Right forelimb (tissue), 1 donor: Measurements from ENCODE around the gene PPP1R12B.
"Not testable (repeated sequence)": the region's sequence is repeated elsewhere in the genome, so short reads cannot be mapped to it uniquely, and the experiment has no call there.

Source experiments
- DNase-seq: peaks from one replicate; pipeline ENCODE4 v3.0.0-alpha.2; 2018

Gene PPP1R12B

DNA sequence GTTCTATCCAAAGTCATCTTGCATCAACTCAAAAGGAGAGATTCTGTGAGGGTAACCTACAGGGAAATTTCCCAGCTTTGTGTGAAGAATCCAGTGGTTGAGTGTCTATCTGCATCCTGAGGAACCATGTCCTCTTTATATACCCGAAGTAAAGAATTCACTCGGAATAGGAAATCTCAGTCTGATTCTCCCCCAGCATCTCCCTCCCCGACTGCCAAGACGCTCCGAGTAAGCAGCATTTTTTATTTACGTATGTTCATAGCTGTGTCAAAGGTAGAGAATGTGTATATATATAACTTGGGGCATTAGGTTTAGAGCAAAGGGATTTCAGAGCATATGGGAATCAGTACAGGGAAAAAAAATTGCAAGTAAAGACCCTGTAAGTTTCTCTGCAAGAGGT lies 191.5 kb downstream of the PPP1R12B start:
- no peak for DNase-seq

DNA sequence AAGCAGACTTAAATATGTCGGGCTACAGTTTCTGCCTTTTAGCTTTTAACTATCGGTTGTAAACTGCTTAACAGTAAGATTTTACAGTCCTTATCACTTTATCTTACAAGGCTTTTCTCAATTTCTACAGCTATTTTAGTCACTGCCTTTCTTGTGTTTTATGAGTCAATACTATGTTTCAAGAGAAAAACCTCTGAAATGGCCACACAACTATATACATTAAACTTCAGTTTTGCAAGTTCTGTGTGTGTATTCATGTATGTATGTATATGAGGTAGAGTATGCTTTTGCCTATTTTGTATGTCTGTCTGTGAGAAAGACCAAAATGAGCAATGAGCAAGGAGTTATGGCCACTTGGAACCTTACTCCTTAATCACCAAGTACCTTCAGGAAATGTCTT lies 191.9 kb downstream of the PPP1R12B start:
- DNase-seq, result no peak

DNA sequence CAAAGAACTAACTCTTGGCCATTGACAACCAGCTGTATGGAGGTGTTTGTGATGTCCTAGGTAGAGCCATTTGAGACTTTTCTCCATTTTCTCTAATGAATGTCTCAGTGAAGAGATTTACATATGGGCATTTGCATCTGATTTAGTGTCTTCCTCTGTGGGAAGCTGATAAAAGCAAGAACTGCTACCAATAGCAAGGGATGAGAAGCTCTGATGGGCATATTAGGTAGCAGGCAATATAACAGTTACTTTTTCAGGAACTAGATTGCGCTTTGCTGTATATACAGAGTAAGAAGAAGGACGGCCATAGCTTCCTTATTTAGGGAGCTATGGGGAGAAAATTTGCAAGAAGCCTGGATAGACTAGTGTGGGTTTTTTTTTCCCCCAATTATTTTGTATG lies 192.4 kb downstream of the PPP1R12B start:
- not testable (repeated sequence) for DNase-seq

DNA sequence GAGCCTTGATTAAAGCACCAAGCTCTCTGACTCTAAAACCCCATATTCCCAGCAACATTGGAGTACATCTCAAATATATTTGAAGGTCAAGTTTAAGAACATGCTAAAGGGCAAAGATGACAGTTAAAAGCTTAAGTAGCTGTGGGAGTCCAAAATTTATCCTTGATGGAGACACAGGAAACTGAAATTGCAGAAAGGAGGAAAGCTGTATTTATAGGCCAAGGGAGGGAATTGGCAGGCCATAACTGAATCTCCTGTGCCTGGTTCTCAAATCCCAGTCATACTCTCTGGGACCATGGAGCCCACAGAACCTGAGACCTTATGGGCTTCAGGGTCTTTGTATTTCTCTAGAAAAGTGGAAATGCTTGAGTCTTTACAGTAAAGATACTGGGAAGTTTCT lies 193.9 kb downstream of the PPP1R12B start:
- not testable (repeated sequence) for DNase-seq

- DNase-seq, result not testable (repeated sequence)
Measured at GRCh38 chr1:202543537-202543936, 195.0 kb downstream of the PPP1R12B start.

DNA sequence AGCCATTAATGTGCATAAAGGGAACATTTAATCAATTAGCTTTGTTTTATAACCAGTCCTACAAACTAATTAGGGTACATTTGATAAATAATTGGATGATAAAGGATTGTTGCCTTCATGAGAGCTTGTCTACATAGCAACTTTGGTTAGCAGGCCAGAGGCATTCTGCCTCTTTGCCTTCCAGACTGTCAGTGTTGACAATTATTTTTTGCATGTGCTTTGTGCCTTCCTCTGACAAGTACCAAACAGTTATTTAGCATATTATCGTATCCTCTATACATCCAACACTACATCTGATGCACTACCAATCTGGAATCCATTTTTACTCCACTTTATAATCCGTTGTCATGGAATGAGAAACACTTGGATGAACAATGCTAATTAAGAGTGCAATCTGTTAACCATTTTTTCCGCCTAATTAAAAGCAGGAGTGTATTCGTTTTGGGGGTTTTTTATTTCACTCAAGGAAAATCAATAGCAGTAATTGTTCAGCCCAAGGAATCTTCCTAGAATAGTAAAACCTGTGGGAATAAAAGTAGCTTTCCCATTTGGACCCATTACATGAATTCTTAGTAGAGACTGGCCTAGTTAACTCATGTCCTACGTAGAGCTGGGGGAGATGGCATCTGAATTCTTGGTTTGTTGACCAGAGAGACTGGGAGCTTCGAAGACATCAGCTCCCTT lies 196.4 kb downstream of the PPP1R12B start:
- DNase-seq, result not testable (repeated sequence)

DNA sequence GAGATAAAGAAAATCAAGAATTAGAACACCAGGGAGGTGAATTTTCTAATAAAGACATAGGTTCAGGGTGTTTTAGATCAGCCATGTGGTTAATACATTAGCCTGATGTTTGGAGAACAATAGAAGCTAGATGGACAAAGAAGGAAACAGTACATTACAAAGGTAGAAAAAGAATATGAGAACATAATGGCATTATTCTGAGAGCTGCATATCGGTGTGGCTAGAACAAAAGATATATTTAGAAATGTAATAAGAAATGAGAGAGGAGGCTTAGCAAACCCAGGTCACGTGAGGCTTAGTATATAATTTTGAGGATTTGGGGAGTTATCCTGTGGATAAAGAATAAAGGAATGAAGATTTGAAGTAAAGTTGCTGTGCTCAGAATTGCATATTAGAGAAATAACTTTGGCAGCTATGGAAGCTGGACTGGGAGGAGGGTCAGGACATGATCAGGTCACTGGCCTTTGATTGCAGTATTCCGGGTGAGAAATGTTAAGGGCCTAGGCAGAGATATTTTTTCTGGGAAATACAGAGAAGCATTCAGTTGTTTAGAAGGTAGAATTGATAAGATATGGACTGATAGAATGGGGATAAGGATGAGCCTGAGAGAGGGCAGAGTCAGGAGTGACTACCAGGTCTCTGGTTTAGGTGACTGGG lies 197.3 kb downstream of the PPP1R12B start:
- DNase-seq, result not testable (repeated sequence)

- DNase-seq, result not testable (repeated sequence)
Measured at GRCh38 chr1:202546377-202546776, 197.9 kb downstream of the PPP1R12B start.

- DNase-seq, result not testable (repeated sequence)
Measured at GRCh38 chr1:202546796-202547195, 198.3 kb downstream of the PPP1R12B start.

GRCh38 chr1:202547215-202547614 lies 198.7 kb downstream of the PPP1R12B start:
- DNase-seq, result no peak

DNA sequence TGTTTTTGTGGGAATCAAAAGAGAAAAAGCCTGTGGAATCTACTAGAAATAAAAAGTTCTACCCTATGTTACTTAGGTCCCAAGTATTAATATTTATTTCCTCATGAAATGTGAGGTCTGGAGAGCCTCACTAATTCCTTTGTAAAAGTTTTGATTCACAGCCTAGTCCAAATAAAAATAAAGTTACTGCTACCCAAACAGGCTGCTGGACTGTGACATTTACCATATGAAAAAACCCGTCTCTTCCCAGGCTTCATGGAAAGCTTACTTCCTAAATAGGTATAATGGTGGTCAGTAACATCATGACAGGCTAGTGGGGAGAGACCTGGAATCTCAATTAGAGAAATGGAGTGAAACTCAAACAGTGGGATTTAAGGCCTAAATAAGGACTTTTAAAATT lies 201.6 kb downstream of the PPP1R12B start:
- not testable (repeated sequence) for DNase-seq

- DNase-seq, result no peak
Measured at GRCh38 chr1:202551683-202552082, 203.2 kb downstream of the PPP1R12B start.

DNA sequence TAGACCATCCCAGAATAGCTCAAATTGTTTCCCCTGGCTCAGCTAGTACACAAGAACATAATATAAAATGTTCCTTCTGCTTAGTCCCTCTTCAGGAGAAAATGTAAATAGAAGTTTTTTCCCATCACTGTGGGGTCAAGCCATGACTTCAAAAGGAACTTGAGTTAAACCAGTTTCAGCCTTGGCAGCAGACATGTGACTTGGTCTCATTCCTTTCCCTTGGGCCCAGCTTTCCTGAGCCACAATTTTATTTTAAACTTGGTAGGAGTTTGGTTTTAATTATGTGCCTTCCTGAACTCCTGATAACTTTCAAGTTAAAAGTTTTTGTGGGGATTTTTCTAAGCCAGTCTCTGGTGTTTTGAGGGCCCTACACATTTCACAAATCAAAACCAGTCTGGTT lies 204.1 kb downstream of the PPP1R12B start:
- not testable (repeated sequence) for DNase-seq

DNA sequence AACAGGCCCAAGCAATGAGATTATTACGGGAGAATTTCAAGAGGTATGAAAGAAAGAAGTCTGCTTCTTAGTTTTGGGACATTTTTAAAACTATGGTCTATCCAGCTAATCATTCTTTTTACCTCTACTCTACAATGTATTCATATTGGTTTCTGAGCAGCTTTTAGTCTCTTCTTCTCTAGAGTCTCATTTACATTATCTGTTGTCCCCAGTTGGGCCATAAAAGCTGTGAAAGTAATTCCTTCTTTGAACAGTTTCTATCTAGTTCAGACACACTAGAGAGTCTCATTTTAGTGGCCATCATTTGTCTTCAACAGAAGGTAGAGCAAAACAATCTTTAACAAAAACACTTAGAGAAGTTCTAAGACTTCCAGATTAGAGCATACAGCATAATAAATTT lies 204.6 kb downstream of the PPP1R12B start:
- not testable (repeated sequence) for DNase-seq

DNA sequence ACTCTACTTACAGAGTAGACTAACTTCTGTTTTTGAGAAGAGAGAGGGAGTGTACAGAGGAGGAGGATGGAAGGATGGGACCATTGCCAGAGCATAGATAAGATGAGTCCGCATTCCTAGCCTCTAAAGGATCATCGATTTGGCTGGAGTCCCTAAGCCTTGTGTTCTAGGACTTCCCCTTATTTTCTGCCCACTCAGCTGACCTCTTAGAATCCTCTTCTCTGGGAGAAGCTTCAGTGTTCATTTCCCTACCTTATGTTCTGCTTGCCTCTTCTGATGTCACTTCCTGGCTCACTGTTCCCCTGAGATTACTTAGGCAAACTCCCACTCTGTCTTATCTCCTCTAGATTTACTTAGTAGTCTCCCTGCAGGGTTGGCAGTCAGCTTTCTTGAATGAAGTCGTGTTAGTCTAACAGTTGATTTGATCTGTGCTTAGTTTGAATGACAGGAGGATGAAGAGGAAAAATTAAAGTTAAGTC lies 205.1 kb downstream of the PPP1R12B start:
- no peak for DNase-seq

- not testable (repeated sequence) for DNase-seq
Measured at GRCh38 chr1:202554619-202555018, 206.1 kb downstream of the PPP1R12B start.

- DNase-seq, result not testable (repeated sequence)
Measured at GRCh38 chr1:202556037-202556436, 207.5 kb downstream of the PPP1R12B start.

DNA sequence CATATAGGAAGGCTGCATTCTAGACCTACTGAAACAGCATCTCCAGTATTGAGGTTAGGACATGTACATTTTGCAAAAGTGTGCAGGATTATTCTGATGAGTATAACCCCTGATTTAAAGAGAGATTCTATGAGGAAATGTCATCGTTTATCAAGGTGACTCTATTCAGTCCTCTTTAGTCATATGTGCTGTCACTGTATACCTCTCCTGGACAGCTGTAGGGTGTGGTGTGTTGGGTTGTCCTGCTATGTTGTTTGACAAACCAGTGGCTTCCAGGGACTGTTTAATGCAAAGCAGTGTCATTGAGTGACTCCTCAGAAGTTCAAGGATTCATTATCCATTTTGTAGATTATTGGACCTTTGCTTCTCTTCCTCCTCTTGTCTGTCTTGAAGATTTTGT lies 209.2 kb downstream of the PPP1R12B start:
- DNase-seq, result not testable (repeated sequence)

GRCh38 chr1:202561240-202561639 lies 212.7 kb downstream of the PPP1R12B start:
- DNase-seq, result no peak

DNA sequence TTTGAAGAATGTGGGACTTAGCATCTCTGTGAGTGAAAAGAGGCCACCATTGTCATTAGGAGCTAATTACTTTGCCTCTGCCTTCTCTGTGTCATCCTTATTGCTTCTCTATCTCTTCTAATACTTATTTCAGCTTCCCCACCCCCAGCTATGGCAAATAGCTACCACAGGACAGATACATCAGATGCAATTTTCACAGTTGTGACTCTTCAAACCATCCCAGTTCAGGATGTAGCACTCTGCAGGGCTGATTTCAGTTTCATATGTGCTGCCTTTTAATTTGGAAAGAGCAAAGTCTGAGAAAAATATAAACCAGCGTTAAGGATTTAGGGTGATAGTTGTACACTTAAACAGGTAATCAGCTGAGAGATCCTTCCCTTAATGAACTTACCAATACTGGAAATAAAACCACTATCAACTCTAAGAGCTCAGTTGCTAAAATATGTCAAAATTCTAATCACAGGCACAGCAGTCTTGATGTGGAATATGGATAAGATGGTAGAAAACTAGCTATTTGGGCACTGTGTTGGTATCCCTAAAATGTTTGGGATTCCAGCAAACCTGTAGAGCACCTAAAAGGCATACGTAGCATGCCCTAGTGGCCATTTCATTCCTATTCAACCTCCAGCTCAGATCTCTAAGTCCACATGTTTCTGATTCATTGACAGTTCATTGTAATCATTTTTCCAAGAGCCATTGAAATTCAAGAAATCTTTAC lies 213.4 kb downstream of the PPP1R12B start:
- no peak for DNase-seq

DNA sequence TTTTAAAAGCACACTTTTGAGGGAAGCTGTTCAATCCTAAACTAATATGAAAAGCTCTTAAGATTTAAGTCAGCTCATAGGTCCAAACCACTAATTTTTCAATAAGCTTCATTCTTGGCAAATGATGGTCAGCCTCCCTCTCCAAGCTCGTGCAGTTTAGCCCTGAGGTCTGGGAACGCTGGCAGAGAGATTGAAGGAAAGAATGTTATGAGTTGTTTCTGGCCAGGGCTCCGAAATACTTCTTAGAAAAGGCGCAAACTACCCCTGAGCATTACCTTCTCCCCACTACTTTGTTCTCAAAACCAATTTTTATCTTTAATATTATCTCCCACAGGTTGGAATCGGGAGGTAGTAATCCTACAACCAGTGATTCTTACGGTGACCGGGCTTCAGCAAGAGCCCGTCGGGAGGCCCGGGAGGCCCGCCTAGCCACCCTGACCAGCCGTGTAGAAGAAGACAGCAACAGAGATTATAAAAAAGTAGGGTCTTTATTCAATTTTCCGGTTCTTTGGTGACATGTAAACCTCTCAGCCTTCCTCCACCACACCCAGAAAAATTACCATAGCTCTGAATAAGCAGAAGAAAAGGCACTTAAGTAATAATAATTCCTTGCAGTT lies 214.1 kb downstream of the PPP1R12B start:
- no peak for DNase-seq

- no peak for DNase-seq
Measured at GRCh38 chr1:202563818-202564217, 215.3 kb downstream of the PPP1R12B start.

GRCh38 chr1:202564958-202565495 lies 216.5 kb downstream of the PPP1R12B start:
- no peak for DNase-seq
